Liver (tissue), 3 donors: ENCODE data around the gene TFF3.

Source experiments
- GABPA ChIP-seq, 2 donors: IDR thresholded peaks in 1 of 2; conservative IDR thresholded peaks in 1 of 2; 2 replicates each; pipeline ENCODE4 v1.6.1; 2016; ENCODE audit warnings: antibody characterized with exemption in 2 of 2, mild to moderate bottlenecking in 1 of 2, moderate library complexity in 1 of 2
- SP1 ChIP-seq: IDR thresholded peaks from 2 replicates; pipeline ENCODE4 v1.6.1; 2018; ENCODE audit warnings: antibody characterized with exemption, mild to moderate bottlenecking
- TAF1 ChIP-seq: conservative IDR thresholded peaks from 2 replicates; pipeline ENCODE4 v1.6.1; 2016; ENCODE audit warnings: antibody characterized with exemption, mild to moderate bottlenecking
- TF ChIP-seq, protein P1 (sequence below): fragments of 150-350 bp; IDR thresholded peaks from 2 replicates; pipeline ENCODE4 v1.5.1; 2017; ENCODE audit warnings: improper control_type of control experiment, low read depth, low read length; ENCODE audit not compliant: missing input control
- donor health status: healthy.
- donor health status: healthy.

DNA sequence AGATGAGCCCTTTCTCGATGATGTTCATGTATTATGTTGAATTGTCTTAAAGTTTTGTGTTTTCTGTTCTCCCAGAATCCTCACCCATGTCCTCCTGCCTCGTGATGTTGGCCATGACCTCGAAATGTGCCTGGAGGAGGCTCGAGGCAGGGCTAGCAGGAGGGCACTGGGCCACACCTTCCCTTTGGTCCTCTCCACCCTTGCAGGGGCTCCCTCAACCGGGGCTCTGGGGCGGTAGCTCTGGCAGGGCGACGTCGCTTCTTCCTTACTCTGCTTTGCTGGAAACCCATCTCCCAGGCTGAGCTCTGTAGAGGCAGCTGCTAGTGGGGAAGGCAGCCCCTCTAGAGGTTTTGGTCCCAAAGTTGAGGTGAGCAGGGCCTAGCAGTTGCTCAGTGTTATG, 14.3 kb downstream of the TFF3 start:
- TF ChIP-seq TAF1 (no peak), SP1 (no peak), GABPA (IDR thresholded peaks at IDR 0.05 in 1 of 2, conservative IDR thresholded peaks at IDR 0.05 in 1 of 2) (no peak)
- TF ChIP-seq, protein P1, sequence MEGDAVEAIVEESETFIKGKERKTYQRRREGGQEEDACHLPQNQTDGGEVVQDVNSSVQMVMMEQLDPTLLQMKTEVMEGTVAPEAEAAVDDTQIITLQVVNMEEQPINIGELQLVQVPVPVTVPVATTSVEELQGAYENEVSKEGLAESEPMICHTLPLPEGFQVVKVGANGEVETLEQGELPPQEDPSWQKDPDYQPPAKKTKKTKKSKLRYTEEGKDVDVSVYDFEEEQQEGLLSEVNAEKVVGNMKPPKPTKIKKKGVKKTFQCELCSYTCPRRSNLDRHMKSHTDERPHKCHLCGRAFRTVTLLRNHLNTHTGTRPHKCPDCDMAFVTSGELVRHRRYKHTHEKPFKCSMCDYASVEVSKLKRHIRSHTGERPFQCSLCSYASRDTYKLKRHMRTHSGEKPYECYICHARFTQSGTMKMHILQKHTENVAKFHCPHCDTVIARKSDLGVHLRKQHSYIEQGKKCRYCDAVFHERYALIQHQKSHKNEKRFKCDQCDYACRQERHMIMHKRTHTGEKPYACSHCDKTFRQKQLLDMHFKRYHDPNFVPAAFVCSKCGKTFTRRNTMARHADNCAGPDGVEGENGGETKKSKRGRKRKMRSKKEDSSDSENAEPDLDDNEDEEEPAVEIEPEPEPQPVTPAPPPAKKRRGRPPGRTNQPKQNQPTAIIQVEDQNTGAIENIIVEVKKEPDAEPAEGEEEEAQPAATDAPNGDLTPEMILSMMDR = no peak
